Gastrocnemius medialis (tissue), 4 donors: ENCODE measurements around the gene ZDHHC13. TPM values are rescaled to one million over a fixed set of nuclear protein-coding genes. Genes with fewer than 3 reads are reported as not detected.

ENCODE experiments used
- ATAC-seq, 2 donors: fragments of 150-250 bp; one replicate each; pipeline ENCODE4 v1.9.1; 2016
- DNase-seq, 2 donors: peaks; one replicate each; pipeline ENCODE4 v3.0.0-alpha.2; 2019
- H3K27ac ChIP-seq, 4 donors: fragments of 200-600 bp; sonication (generic); 1 replicate in 1 of 4; 2 replicates in 3 of 4; pipeline ENCODE4 v1.5.1; 2016 to 2018; ENCODE audit warnings: mild to moderate bottlenecking in 2 of 4, moderate library complexity in 1 of 4
- H3K27me3 ChIP-seq, 3 donors: fragments of 200-600 bp; sonication (generic) in 2 of 3; 1 replicate in 1 of 3; 2 replicates in 2 of 3; pipeline versions ENCODE4 v1.5.1 to v1.6.0; 2016 to 2019; ENCODE audit warnings: mild to moderate bottlenecking in 1 of 3, moderate library complexity in 1 of 3
- H3K36me3 ChIP-seq, 2 donors: fragments of 200-600 bp; sonication (generic) in 1 of 2; one replicate each; pipeline ENCODE4 v1.5.1; 2017 to 2018
- H3K4me1 ChIP-seq, 2 donors: fragments of 200-600 bp; sonication (generic) in 1 of 2; one replicate each; pipeline ENCODE4 v1.5.1; 2016 to 2017; ENCODE audit warnings: mild to moderate bottlenecking in 2 of 2
- H3K4me3 ChIP-seq, 4 donors: fragments of 200-600 bp; sonication (generic) in 3 of 4; 1 replicate in 1 of 4; 2 replicates in 3 of 4; pipeline ENCODE4 v1.5.1; 2016 to 2019; ENCODE audit warnings: mild to moderate bottlenecking in 2 of 4
- H3K9me3 ChIP-seq, 3 donors: fragments of 200-600 bp; sonication (generic) in 2 of 3; 1 replicate in 1 of 3; 2 replicates in 2 of 3; pipeline ENCODE4 v1.5.1; 2016 to 2019
- POLR2A ChIP-seq, 2 donors: fragments of 450-650 bp; IDR thresholded peaks; one replicate each; pipeline ENCODE4 v1.6.1; 2017; ENCODE audit warnings: antibody characterized with exemption in 2 of 2, mild to moderate bottlenecking in 2 of 2, moderate library complexity in 2 of 2
- in situ Hi-C, 4 donors: fragments of 200-750 bp; cut with MboI; loops; one replicate each; pipeline versions ENCODE4 v1.15.0 to v1.8.0; 2017; ENCODE audit warnings: low sequenced_read_pairs in 4 of 4
- intact Hi-C: fragments of 100-400 bp; cut with DNase I; formaldehyde crosslinking; loops from one replicate; pipeline ENCODE4 v1.15.1; 2023; ENCODE audit warnings: low total_unique reads
- total RNA-seq, 4 donors: library from RNA; depleted of rRNA; stranded (reverse); fragments of >200 nt; gene quantifications; one replicate each; pipeline versions ENCODE4 v1.1.0 to v1.2.3, GENCODE V29; 2016
- TF ChIP-seq, protein P1 (sequence below), 5 experiments: fragments of 450-650 bp in 3 of 5; fragments of 200-600 bp in 2 of 5; sonication (generic) in 2 of 5; IDR thresholded peaks in 4 of 5; conservative IDR thresholded peaks in 1 of 5; 1 replicate in 4 of 5; 2 replicates in 1 of 5; pipeline ENCODE4 v1.5.1; 2016 to 2019; ENCODE audit warnings: antibody characterized with exemption in 5 of 5, mild to moderate bottlenecking in 3 of 5, moderate library complexity in 3 of 5

ZDHHC13 gene
- total RNA-seq, 4 donors from 2014 or later, result 1.4 to 6.4 (median 3.5) TPM

DNA sequence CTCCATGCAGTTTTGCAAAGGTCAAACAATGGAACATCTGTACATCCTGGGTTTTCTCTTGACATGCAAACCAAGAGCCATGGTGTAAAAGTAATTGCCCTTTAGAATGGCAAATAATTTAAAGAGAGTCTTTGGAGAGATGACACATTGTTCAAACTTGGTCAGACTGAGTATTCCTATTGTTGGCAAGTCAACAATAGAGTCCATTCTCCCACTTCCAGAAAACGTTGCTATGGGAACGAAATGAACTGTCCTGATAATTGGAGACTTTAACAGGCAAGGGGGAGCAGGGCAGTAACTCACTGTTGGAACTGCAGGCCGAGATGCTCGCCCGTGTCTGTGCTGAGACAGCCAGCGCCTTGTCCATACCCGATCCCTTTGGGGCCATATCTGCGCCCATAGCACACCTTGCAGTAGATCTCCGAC is 70.9 kb downstream of the ZDHHC13 start:
- H3K4me3 ChIP-seq, result no peak overlapping the region
- TF ChIP-seq, protein P1, sequence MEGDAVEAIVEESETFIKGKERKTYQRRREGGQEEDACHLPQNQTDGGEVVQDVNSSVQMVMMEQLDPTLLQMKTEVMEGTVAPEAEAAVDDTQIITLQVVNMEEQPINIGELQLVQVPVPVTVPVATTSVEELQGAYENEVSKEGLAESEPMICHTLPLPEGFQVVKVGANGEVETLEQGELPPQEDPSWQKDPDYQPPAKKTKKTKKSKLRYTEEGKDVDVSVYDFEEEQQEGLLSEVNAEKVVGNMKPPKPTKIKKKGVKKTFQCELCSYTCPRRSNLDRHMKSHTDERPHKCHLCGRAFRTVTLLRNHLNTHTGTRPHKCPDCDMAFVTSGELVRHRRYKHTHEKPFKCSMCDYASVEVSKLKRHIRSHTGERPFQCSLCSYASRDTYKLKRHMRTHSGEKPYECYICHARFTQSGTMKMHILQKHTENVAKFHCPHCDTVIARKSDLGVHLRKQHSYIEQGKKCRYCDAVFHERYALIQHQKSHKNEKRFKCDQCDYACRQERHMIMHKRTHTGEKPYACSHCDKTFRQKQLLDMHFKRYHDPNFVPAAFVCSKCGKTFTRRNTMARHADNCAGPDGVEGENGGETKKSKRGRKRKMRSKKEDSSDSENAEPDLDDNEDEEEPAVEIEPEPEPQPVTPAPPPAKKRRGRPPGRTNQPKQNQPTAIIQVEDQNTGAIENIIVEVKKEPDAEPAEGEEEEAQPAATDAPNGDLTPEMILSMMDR (IDR thresholded peaks at IDR 0.05 in 4 of 5, conservative IDR thresholded peaks at IDR 0.05 in 1 of 5), result no peak
- TF ChIP-seq POLR2A (IDR thresholded peaks at IDR 0.05), result no peak
- no peak overlapping the region for H3K27ac ChIP-seq
- no peak for ATAC-seq
- intact Hi-C loops (no loop called here), in situ Hi-C loops (no loop called here)
- no peak for DNase-seq
- H3K4me1 ChIP-seq, result peaks cover 10 to 14% of the 10 kb centered on the region in 2 donors
- no peaks in the 10 kb centered on the region for H3K9me3 ChIP-seq
- no peaks in the 10 kb centered on the region for H3K27me3 ChIP-seq
- H3K36me3 ChIP-seq, result peaks cover 0 to 71% of the 10 kb centered on the region in 2 donors

DNA sequence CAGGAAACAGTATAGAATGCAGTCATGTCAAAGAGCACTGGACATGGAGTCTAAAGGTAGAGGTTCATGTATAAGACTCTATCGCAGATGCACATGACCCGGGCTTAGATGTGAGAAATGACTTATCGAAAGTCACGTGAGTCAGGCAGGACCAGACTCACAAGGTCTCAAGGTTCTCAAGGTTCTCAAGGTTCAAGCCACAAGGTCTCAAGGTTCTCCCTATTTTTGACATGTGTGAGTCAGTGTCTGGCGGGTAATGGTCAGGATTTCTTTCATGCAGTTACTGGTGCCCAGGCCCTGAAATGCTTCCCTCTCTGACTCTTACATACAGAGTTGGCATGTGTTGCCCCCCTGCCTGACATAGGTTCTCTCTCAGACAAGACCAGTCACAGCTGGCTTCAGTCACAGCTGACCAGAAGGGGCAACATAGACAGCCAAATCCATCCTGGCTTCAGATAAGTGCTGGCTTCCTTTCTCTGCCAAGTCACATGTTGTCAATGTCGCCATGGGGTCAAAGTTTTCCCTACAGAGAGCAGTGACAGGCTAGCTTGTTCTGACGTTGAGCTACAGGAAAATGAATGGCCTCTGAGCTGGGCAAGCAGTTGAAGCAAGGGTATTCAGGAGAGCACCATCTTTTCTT is 74.7 kb downstream of the ZDHHC13 start:
- Histone ChIP-seq H3K27me3 (no peaks in the 10 kb centered on the region), H3K9me3 (no peaks in the 10 kb centered on the region), H3K27ac (peak overlapping the region; percentile 81 to 94 (median 94)), H3K4me3 (no peak overlapping the region), H3K36me3 (peaks cover 0 to 41% of the 10 kb centered on the region in 2 donors), H3K4me1 (peaks cover 33 to 41% of the 10 kb centered on the region in 2 donors)
- DNase-seq (peak; percentile 19 to 60), ATAC-seq (peak; percentile 73 to 89)
- in situ Hi-C loops (no loop called here), intact Hi-C loops (no loop called here)
- no peak for TF ChIP-seq POLR2A (IDR thresholded peaks at IDR 0.05)
- TF ChIP-seq, protein P1 (IDR thresholded peaks at IDR 0.05 in 4 of 5, conservative IDR thresholded peaks at IDR 0.05 in 1 of 5), result no peak

DNA sequence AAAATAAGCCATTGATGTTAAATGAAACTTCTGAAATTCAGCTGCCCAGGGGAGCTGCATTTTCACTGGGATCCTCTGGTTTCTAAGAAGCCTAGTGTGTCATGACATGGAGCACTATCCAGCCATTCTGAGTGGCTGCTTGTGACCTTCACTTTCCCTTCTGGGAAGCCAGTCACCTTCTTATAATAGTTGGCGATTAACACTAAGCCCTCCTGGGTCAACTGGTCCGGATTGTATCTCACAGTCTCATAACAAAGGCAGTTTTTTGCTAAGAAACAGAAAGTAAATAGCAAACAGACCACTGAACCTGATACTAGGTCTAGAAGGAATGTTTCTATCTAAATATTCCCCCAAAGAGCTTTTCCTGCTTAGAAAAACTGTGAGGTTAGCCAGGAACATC is 76.9 kb downstream of the ZDHHC13 start:
- in situ Hi-C loops, result no loop called here
- TF ChIP-seq, protein P1 (IDR thresholded peaks at IDR 0.05 in 4 of 5, conservative IDR thresholded peaks at IDR 0.05 in 1 of 5), result no peak
- no peak for TF ChIP-seq POLR2A (IDR thresholded peaks at IDR 0.05)
- intact Hi-C loops, result no loop called here
- H3K9me3 ChIP-seq, result no peaks in the 10 kb centered on the region
- no peaks in the 10 kb centered on the region for H3K27me3 ChIP-seq
- H3K27ac ChIP-seq, result peak overlapping the region; percentile 81 to 94 (median 94)
- no peak for DNase-seq
- ATAC-seq, result peak in 1 of 2 donors; percentile 47
- peaks cover 0 to 22% of the 10 kb centered on the region in 2 donors for H3K36me3 ChIP-seq
- H3K4me1 ChIP-seq, result peaks cover 35 to 45% of the 10 kb centered on the region in 2 donors
- no peak overlapping the region for H3K4me3 ChIP-seq

DNA sequence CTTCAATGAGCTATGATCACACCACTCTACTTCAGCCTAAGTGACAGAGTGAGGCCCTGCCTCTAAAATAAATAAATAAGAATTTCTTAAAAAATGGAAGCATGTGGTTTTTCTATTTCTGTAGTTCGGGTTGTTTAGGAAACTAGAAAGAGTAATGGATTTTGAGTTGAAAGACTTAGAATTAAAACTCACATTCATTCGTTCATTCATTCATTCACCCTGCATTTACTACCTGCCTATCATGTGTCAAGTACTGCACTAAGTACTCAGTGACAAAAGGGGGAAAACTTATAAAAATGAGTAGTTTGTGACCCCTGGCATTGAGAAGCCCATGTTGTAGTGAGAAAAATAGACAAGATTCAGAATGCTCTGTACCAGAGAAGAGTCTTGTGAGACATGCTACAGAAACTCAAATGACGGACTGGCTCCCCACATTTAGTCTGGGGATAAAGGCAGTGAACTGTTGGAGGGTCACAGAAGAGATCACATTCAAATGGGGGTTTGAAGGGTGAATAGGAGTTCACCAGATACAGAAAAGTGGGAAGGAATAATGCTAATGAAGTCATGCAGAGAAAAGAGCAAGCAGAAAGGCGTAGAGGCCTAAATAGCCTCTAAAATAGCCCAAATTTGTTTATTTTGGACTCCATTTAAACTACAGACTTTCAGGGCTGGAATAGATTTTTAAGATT is 77.8 kb downstream of the ZDHHC13 start:
- H3K4me3 ChIP-seq, result no peak overlapping the region
- in situ Hi-C loops, result no loop called here

More for the DNA sequence above, 77.8 kb downstream of the ZDHHC13 start:
- no peak for DNase-seq
- peak overlapping the region; percentile 81 to 94 (median 94) for H3K27ac ChIP-seq
- H3K4me1 ChIP-seq, result peaks cover 44 to 54% of the 10 kb centered on the region in 2 donors
- H3K9me3 ChIP-seq, result no peaks in the 10 kb centered on the region
- peaks cover 0 to 14% of the 10 kb centered on the region in 2 donors for H3K36me3 ChIP-seq
- ATAC-seq, result no peak
- intact Hi-C loops, result no loop called here
- TF ChIP-seq, protein P1 (IDR thresholded peaks at IDR 0.05 in 4 of 5, conservative IDR thresholded peaks at IDR 0.05 in 1 of 5), result no peak
- no peak for TF ChIP-seq POLR2A (IDR thresholded peaks at IDR 0.05)
- no peaks in the 10 kb centered on the region for H3K27me3 ChIP-seq
